ENCODE results near the gene ABHD2.
A peak's percentile ranks its signal among the peaks of the same experiment; 100 is the strongest.

The ABHD2 gene

DNA sequence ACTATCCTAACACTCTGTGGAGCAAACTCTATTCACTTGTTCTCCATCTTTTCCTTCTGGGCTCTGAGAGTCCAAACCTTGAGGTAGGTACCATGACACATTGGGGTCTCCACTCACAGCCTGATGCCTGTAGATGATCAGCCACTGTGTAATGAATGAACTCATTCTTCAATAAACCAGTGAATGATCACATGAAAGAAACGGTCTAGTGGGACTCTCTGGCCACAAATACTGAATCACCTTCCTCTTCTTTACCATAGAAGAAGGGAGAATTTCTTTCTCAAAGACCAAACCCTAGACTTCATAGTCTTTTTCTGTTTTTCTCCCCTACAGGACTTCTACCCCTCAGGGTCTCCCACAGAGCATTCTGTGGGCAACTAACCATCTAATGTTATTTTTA, 20.5 kb upstream of the ABHD2 start:
- TF ChIP-seq, protein P1, sequence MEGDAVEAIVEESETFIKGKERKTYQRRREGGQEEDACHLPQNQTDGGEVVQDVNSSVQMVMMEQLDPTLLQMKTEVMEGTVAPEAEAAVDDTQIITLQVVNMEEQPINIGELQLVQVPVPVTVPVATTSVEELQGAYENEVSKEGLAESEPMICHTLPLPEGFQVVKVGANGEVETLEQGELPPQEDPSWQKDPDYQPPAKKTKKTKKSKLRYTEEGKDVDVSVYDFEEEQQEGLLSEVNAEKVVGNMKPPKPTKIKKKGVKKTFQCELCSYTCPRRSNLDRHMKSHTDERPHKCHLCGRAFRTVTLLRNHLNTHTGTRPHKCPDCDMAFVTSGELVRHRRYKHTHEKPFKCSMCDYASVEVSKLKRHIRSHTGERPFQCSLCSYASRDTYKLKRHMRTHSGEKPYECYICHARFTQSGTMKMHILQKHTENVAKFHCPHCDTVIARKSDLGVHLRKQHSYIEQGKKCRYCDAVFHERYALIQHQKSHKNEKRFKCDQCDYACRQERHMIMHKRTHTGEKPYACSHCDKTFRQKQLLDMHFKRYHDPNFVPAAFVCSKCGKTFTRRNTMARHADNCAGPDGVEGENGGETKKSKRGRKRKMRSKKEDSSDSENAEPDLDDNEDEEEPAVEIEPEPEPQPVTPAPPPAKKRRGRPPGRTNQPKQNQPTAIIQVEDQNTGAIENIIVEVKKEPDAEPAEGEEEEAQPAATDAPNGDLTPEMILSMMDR (IDR thresholded peaks at IDR 0.05; ENCODE audit: low read depth, low read length, missing control alignments) = no peak
- H3K4me3 ChIP-seq (replicated peaks; ENCODE audit: low read depth, low read length) = no peak overlapping the region
- DNase-seq (ENCODE audit: extremely low read depth, low read depth) = no peak

DNA sequence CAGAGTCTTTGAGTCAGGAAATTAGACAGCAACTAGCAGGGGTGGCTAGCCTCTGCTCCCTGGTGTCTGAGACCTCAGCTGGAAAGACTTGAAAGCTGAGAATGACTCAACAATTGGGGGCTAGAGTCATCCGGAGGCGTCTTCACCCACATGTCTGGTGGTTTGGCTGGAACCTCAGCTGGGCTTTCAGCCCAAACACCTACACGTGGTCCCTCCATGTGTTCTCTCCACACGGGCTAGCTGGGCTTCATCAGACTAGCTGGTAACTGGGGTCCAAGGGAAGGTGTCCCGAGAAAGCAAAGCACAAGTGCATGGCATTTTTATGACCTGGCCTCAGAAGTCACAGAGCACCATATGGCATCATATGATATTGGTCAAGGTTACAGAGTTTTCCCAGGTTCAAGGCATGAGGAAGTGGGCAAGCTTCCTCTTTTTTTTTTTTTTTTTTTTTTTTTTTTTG, 19.9 kb upstream of the ABHD2 start:
- DNase-seq (ENCODE audit: extremely low read depth, low read depth) = peak; percentile 93

DNA sequence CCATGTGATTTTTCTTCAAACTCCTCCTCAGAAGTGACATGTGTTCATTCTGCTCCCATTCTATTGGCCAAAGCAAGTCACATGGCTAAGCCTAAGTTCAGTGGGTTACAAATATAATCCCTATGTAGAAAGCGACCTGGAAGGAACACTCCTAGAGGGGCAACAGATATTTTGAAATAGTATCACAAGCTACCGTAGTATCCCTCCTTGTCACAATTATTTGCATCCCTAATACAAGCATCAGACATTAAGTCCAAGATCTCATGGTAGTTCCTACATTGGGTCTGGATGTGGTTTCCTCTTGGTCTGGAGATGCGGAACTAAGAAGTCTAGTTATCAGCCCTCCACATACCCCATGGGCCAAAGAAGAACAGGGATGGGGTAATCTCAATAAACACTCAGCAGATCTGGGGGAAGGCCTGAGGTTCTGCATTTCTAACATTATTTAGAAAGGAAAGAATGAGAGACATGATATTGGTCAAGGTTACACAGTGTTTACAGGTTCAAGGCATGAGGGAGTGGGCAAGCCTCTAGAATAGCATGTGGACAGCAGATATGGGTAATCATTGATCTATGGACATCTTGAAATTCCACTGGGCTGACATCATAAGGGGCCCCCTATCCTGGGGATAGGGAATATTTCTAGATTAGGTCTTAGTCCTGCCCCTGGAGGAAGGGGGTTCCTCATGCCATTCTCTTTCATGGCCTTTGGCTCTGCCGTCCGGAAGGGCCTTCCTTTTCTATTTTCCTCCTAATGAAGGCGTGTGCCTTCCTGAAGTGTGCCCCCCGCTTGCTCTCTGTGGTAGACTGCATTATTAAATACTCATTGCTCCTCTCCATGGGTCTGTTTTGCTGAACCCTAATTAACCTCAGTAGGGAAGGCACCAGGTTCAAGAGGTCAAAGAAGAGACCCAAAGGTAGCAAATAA, 17.8 kb upstream of the ABHD2 start:
- DNase-seq (ENCODE audit: extremely low read depth, low read depth) = no peak
- TF ChIP-seq, protein P1 (IDR thresholded peaks at IDR 0.05; ENCODE audit: low read depth, low read length, missing control alignments) = no peak
- H3K4me3 ChIP-seq (replicated peaks; ENCODE audit: low read depth, low read length) = no peak overlapping the region

More for the DNA sequence above, 19.9 kb upstream of the ABHD2 start:
- TF ChIP-seq, protein P1 (IDR thresholded peaks at IDR 0.05; ENCODE audit: low read depth, low read length, missing control alignments) = no peak
- H3K4me3 ChIP-seq (replicated peaks; ENCODE audit: low read depth, low read length) = no peak overlapping the region

DNA sequence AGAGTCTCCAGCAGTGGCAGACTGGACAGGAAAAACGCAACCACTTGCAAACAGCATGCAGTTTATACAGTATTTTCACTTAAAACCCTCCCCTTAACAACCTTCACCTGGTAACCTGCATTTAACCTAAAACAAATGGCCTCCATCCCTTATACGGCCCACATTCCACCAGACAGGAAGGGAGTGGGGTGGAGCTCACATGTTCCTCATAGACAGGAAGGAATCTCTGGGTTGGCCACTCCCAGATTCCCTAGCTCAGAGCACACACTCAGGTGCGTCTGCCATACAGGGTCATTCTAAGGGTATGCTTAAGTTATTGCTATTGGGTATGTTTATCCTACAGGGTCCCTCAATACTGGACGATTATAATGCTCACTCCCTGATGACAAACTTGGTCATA, 16.8 kb upstream of the ABHD2 start:
- TF ChIP-seq, protein P1 (IDR thresholded peaks at IDR 0.05; ENCODE audit: low read depth, low read length, missing control alignments) = no peak
- DNase-seq (ENCODE audit: extremely low read depth, low read depth) = no peak
- H3K4me3 ChIP-seq (replicated peaks; ENCODE audit: low read depth, low read length) = no peak overlapping the region

DNA sequence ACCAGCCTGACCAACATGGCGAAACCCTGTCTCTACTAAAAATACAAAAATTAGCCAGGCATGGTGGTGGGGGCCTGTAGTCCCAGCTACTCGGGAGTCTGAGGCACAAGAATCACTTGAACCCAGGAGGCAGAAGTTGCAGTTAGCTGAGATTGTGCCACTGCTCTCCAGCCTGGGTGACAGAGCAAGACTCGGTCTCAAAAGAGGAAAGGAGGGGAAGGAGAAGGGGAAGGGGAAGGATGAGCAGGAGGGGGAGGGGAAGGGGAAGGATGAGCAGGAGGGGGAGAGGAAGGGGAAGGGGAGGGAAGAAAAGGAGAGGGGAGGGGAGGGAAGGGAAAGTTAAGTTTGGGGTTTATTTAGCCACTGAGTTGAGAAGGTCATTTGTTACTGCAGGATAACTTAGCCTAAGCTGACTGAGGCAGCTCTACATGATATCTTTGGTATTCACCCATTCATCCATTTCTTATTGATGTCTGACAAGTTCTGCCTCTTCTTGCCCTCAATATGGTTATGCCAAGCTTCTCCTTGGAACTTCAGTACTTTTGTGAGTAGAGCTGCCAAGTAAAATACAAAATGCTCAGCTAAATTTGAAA, 15.9 kb upstream of the ABHD2 start:
- no peak for DNase-seq (ENCODE audit: extremely low read depth, low read depth)
- H3K4me3 ChIP-seq (replicated peaks; ENCODE audit: low read depth, low read length) = no peak overlapping the region
- TF ChIP-seq, protein P1 (IDR thresholded peaks at IDR 0.05; ENCODE audit: low read depth, low read length, missing control alignments) = no peak

DNA sequence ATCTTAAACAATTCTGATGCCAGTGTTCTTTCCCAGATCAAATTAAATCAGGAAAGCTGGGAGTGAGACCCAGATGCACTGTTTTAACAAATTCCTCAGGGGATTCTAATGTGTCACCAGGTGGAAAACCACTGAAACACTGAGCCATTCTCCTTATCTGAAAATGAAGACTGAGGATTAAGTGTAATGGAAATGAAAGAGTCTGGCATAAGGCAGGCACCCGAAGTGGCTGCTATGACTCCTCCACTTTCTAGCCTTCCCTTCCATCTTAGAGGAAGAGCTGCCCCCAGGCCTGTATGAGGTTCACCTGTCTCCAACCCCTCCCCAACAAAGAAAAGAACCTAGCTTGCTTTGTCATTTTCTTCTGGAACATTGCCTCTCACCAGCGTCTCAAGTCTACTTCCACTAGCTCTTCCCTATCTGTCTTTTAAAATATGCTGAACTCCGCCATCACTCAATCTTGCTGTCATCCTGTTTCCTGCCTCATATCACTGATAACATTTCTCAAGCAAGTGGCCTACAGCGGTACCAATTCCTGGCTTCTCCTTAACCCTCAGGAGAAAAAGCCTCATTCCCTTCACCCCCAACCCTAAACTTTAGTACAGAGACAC, 13.7 kb upstream of the ABHD2 start:
- no peak overlapping the region for H3K4me3 ChIP-seq (replicated peaks; ENCODE audit: low read depth, low read length)
- TF ChIP-seq, protein P1 (IDR thresholded peaks at IDR 0.05; ENCODE audit: low read depth, low read length, missing control alignments) = no peak
- no peak for DNase-seq (ENCODE audit: extremely low read depth, low read depth)
